ENCODE results near the gene PLCB3. TPM values are rescaled to one million over a fixed set of nuclear protein-coding genes. Genes with fewer than 3 reads are reported as not detected.

The PLCB3 gene
- total RNA-seq, 1 experiment from 2014 or later, result 69.0 TPM

- Histone ChIP-seq H3F3A (ENCODE audit: low read length, unreplicated experiment) (no peaks in the 10 kb centered on the region), H3K79me2 (ENCODE audit: low read length) (peaks cover 8% of the 10 kb centered on the region; the same call in 1 of the 2 replicates), H3K9me3 (ENCODE audit: low read length) (no peaks in the 10 kb centered on the region), H3K9ac (ENCODE audit: low read length) (no peak overlapping the region), H3K27ac (ENCODE audit: low read length) (no peak overlapping the region), H2AFZ (ENCODE audit: low read length) (no peak overlapping the region), H3K4me3 (ENCODE audit: low read length) (peak overlapping the region; percentile 56; the same call in 1 of the 2 replicates), H3K36me3 (ENCODE audit: low read depth, low read length) (no peaks in the 10 kb centered on the region), H3K4me1 (ENCODE audit: insufficient read depth, low read length) (peaks cover 8% of the 10 kb centered on the region), H3K4me2 (ENCODE audit: low read length) (peak overlapping the region; percentile 68), H3K27me3 (ENCODE audit: low read length) (peaks cover 20% of the 10 kb centered on the region), H4K20me1 (ENCODE audit: low read length) (no peaks in the 10 kb centered on the region), H3K9me2 (replicated peaks; ENCODE audit: low read length) (no peaks in the 10 kb centered on the region)
- peak; percentile 50; the same call in 1 of the 2 replicates for TF ChIP-seq EZH2phosphoT487 (IDR thresholded peaks at IDR 0.05; ENCODE audit: borderline replicate concordance, low read length)
- no peak for TF ChIP-seq EZH2 (IDR thresholded peaks at IDR 0.05; ENCODE audit: low read length, unreplicated experiment)
- ATAC-seq (peak; percentile 17), DNase-seq (no peak)
- BruUV-seq (replicated peaks), result no TSS peak
- POLR2A ChIA-PET (ENCODE audit: unreplicated experiment), result no interaction called here
- CTCF ChIA-PET, result no interaction called here
- intact Hi-C loops (cut with micrococcal nuclease), result no loop called here
Observed at GRCh38 chr11:64291752-64292459, 40.6 kb downstream of the PLCB3 start.

- DNase-seq, result no peak
Observed at GRCh38 chr11:64292460-64293254, 41.3 kb downstream of the PLCB3 start.

More at GRCh38 chr11:64292460-64293254, 41.3 kb downstream of the PLCB3 start:
- no peaks in the 10 kb centered on the region for H4K20me1 ChIP-seq (ENCODE audit: low read length)
- no peaks in the 10 kb centered on the region for H3F3A ChIP-seq (ENCODE audit: low read length, unreplicated experiment)
- no peak overlapping the region for H2AFZ ChIP-seq (ENCODE audit: low read length)
- no peak overlapping the region for H3K4me3 ChIP-seq (ENCODE audit: low read length)
- no peak overlapping the region for H3K4me2 ChIP-seq (ENCODE audit: low read length)
- H3K27me3 ChIP-seq (ENCODE audit: low read length), result peaks cover 20% of the 10 kb centered on the region
- TF ChIP-seq CTCF (conservative IDR thresholded peaks at IDR 0.05; ENCODE audit: low read depth, low read length) (no peak), EZH2phosphoT487 (IDR thresholded peaks at IDR 0.05; ENCODE audit: borderline replicate concordance, low read length) (no peak), EZH2 (IDR thresholded peaks at IDR 0.05; ENCODE audit: low read length, unreplicated experiment) (no peak)
- no peak overlapping the region for H3K27ac ChIP-seq (ENCODE audit: low read length)
- no peak for ATAC-seq
- ChIA-PET CTCF (no interaction called here), POLR2A (ENCODE audit: unreplicated experiment) (no interaction called here)
- H3K9me3 ChIP-seq (ENCODE audit: low read length), result no peaks in the 10 kb centered on the region
- H3K9me2 ChIP-seq (replicated peaks; ENCODE audit: low read length), result no peaks in the 10 kb centered on the region
- intact Hi-C loops (cut with micrococcal nuclease), result no loop called here
- no peaks in the 10 kb centered on the region for H3K36me3 ChIP-seq (ENCODE audit: low read depth, low read length)
- no peak overlapping the region for H3K9ac ChIP-seq (ENCODE audit: low read length)
- H3K79me2 ChIP-seq (ENCODE audit: low read length), result 0 out of 2 replicates have a peak, but pooled peaks cover 2% of the 10 kb centered on the region
- BruUV-seq (replicated peaks), result no TSS peak
- peaks cover 8% of the 10 kb centered on the region for H3K4me1 ChIP-seq (ENCODE audit: insufficient read depth, low read length)
